ENCODE measurements around the gene USPL1. TPM values are rescaled to one million over a fixed set of nuclear protein-coding genes. Genes with fewer than 3 reads are reported as not detected.

The USPL1 gene
- 10 to 100 TPM; 19.7 to 21.8 TPM for total RNA-seq

DNA sequence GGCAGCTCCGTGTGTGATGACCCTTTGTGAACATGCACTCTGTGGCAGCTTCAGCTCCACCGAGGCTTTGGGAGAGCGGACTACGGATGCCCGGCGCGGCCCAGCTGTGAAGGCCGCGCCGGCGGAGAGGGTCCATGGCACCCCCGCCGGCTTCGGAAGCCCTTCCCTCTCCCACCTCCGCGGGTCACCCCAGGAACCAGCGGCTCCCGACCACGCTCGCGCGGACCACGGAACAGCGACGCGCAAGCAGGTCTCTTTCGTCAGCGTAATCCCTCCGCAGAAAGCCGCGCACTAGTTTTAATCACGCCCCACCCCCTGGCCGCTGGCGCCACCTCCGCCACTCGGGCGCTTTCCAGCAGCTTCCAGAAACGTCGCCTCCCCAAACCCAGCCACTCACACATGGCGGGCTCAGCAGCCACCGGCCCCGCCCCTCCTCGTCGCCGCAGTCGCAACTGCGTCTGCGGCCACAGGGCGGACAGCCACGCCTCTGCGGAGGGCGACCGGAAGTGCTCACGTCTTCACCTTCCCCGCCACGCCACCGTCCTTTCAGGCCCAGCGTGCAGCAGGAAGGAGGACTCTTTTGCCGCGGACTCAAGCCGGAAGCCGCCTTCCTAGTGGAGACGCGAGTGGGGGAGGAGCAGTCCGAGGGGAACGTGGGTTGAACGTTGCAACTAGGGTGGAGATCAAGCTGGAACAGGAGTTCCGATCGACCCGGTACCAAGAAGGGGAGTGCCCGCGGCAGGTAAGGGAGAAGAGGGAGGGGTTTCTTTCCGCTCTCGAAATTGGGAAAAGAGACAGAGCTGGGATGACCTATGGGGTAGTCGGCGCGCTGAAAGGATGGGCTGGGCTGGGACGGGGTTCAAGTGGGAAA lies at the start of gene USPL1:
Gene USPL1 (plus strand): TSS at position 606 of the 871 bp plus-strand sequence. CDS start 3,221 bp downstream, outside the sequence.
- ChIA-PET POLR2A (interaction anchor here (0.7 to 4.7 kb wide), 56 partner anchors 10 to 1698 kb away, joined by 3 to 115 read pairs (median 5); partner anchors contain the start of genes ALOX5AP, BRCA2, HMGB1 and KATNAL1), CTCF (interaction anchor here (0.6 to 2.3 kb wide), 10 partner anchors 9 to 310 kb away, joined by 3 to 14 read pairs (median 4); partner anchors contain the start of genes HMGB1 and KATNAL1)
- H3K4me3 Mint-ChIP-seq = no peak within 1 kb of the TSS
- no peaks in the 10 kb centered on the region for H3K27me3 Mint-ChIP-seq
- peaks cover 23% of the 10 kb centered on the region for H3K4me1 Mint-ChIP-seq
- H3K9me3 Mint-ChIP-seq = no peaks in the 10 kb centered on the region
- DNase-seq = peak; percentile 99
- H3K36me3 Mint-ChIP-seq (ENCODE audit: low read depth) = peaks cover 19% of the 10 kb centered on the region
- H3K27ac Mint-ChIP-seq = no peak within 1 kb of the TSS

DNA sequence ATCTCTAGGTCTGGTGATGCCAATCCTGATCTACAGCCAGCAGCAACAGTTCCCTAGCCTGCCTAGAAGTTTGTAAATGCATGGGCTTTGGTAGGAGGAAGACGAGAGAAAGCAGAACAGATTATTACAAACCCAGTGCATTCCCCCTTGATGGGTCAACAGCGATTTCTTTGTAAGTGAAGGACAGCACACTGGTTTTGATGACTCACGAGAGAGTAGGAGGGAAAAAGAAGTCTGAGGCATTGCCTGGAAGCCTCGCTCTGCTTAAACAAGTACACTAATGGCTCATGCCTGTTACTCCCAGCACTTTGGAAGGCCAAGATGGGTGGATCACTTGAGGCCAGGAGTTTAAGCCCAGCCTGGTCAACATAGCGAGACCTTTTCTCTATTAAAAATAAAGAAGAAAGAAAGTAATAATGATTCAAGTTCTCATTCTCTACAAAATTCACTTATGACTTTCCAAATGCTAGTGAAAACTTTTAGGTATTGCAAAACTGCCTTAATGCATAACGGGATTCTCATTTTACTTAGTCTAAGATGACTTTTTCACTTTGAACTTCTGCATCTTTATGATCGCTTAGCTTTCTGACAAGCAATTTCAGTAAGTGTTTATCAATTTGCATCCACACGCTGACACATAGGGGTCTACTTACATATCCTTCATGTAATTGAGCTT lies 47.7 kb upstream of the USPL1 start:
- CTCF ChIA-PET = no interaction called here
- H3K9me3 Mint-ChIP-seq = no peaks in the 10 kb centered on the region
- H3K36me3 Mint-ChIP-seq (ENCODE audit: low read depth) = no peaks in the 10 kb centered on the region
- POLR2A ChIA-PET = interaction anchor here (1.3 to 2.9 kb wide), 2 partner anchors 47 to 104 kb away, joined by 4 to 16 read pairs; partner anchors contain the start of genes HMGB1 and USPL1
- no peak overlapping the region for H3K27ac Mint-ChIP-seq
- no peak overlapping the region for H3K4me3 Mint-ChIP-seq
- H3K27me3 Mint-ChIP-seq = no peaks in the 10 kb centered on the region
- no peak for DNase-seq
- peaks cover 32% of the 10 kb centered on the region for H3K4me1 Mint-ChIP-seq

DNA sequence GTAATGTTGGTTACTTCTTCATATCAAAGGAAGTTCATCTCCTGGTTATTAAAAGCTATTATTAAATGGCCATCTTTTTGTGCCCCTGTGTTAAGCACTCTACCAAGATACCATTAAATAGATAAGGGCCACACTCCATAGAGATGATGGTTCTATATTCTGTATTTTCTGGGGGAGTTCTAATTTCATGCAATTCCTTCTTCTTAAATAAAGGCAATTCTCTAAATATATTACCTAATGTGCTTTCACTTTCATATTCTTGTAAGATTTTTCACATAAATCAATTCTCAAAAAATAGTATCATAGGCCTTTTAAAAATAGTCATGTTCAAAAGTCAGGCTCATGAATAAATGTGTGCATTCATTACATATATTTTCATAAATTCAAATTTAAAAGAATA lies 47.0 kb upstream of the USPL1 start:
- Mint-ChIP-seq H3K36me3 (ENCODE audit: low read depth) (no peaks in the 10 kb centered on the region), H3K27ac (no peak overlapping the region), H3K27me3 (no peaks in the 10 kb centered on the region), H3K9me3 (no peaks in the 10 kb centered on the region), H3K4me1 (peaks cover 32% of the 10 kb centered on the region), H3K4me3 (no peak overlapping the region)
- POLR2A ChIA-PET = interaction anchor here (0.6 to 2.9 kb wide), 3 partner anchors 46 to 182 kb away, joined by 3 to 16 read pairs (median 4); partner anchors contain the start of genes HMGB1 and USPL1
- CTCF ChIA-PET = no interaction called here
- no peak for DNase-seq

DNA sequence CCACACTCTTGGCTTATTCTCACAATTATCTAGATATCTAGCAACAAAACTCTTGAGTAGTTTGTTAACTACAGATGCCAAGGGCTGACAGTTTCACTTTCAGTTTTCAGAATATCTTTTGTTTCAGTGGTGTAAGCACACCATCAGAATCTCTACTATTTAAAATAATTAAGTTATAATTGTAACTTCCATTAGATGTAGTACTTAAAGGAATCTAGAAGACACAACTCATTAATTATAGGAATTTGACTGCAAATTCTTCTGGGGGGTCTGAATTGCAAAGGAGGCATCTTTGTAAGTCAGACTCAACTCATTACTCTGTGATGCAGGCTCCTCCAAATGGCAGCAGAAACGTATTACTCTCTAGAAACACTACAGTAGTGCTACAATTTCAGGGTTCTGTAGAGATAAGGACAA lies 44.9 kb upstream of the USPL1 start:
- peak overlapping the region; percentile 51 for H3K4me3 Mint-ChIP-seq
- peaks cover 49% of the 10 kb centered on the region for H3K4me1 Mint-ChIP-seq
- POLR2A ChIA-PET = interaction anchor here (1.0 to 2.9 kb wide), 2 partner anchors 44 to 110 kb away, joined by 3 to 16 read pairs; partner anchors contain the start of gene USPL1
- CTCF ChIA-PET = interaction anchor here (0.7 to 1.2 kb wide), 5 partner anchors 51 to 500 kb away, joined by 3 to 4 read pairs (median 3); no protein-coding TSS in a partner anchor
- H3K27me3 Mint-ChIP-seq = peaks cover 10% of the 10 kb centered on the region
- DNase-seq = peak; percentile 24
- H3K27ac Mint-ChIP-seq = peak overlapping the region; percentile 38
- no peaks in the 10 kb centered on the region for H3K9me3 Mint-ChIP-seq
- no peaks in the 10 kb centered on the region for H3K36me3 Mint-ChIP-seq (ENCODE audit: low read depth)

DNA sequence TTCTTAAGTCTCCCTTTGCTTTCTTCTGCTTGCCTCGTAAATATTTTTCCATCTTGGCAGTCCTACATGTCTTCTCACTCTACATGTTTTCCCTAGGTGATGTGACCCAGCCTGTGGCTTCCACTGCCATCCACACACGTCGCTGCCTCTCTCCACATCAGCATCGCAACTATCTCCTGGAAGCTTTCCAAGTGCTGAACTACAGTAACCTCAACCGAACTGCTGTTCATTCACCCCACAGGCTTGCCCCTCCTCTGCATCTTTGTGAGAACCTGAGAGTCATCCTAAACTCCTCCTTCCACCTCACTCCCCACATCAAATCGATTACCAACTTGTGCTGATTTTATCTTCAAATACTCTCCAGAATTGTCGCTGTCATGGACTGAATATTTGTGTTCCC lies 41.2 kb upstream of the USPL1 start:
- Mint-ChIP-seq H3K36me3 (ENCODE audit: low read depth) (no peaks in the 10 kb centered on the region), H3K9me3 (no peaks in the 10 kb centered on the region), H3K4me1 (peaks cover 46% of the 10 kb centered on the region), H3K4me3 (no peak overlapping the region), H3K27me3 (peaks cover 23% of the 10 kb centered on the region), H3K27ac (no peak overlapping the region)
- DNase-seq = peak; percentile 43
- POLR2A ChIA-PET = interaction anchor here (0.6 to 2.7 kb wide), 5 partner anchors 31 to 444 kb away, joined by 3 to 32 read pairs (median 3); partner anchors contain the start of genes HMGB1 and USPL1
- CTCF ChIA-PET = interaction anchor here (0.7 to 2.8 kb wide), 6 partner anchors 22 to 445 kb away, joined by 3 to 15 read pairs (median 4); no protein-coding TSS in a partner anchor

DNA sequence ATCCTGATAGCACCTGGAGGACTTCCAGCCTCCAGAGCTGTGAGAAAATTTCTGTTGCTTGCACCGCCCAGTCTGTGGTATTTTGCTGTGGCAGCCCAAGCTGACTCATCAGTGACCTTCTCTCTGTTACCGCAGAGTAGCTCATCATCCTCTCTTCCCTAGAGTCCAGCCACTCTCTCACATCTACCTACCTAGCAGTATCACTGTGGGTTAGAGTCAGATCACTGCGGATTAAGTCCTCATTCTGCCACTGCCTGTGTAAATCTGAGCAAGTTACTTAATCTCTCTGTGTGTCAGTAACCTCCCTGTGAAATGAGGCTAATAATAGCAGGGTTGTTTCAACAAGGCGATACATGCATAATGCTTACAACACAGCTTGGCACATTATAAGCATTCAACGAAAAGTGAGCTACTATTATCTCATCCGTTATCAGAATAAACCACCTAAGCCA lies 40.3 kb upstream of the USPL1 start:
- peak overlapping the region; percentile 27 for H3K27ac Mint-ChIP-seq
- peaks cover 26% of the 10 kb centered on the region for H3K27me3 Mint-ChIP-seq
- H3K36me3 Mint-ChIP-seq (ENCODE audit: low read depth) = no peaks in the 10 kb centered on the region
- H3K9me3 Mint-ChIP-seq = no peaks in the 10 kb centered on the region
- ChIA-PET POLR2A (interaction anchor here (0.6 to 2.7 kb wide), 9 partner anchors 10 to 445 kb away, joined by 3 to 32 read pairs (median 3); partner anchors contain the start of genes HMGB1 and USPL1), CTCF (interaction anchor here (0.6 to 2.8 kb wide), 9 partner anchors 11 to 462 kb away, joined by 3 to 15 read pairs (median 4); no protein-coding TSS in a partner anchor)
- peaks cover 40% of the 10 kb centered on the region for H3K4me1 Mint-ChIP-seq
- peak; percentile 76 for DNase-seq
- no peak overlapping the region for H3K4me3 Mint-ChIP-seq

DNA sequence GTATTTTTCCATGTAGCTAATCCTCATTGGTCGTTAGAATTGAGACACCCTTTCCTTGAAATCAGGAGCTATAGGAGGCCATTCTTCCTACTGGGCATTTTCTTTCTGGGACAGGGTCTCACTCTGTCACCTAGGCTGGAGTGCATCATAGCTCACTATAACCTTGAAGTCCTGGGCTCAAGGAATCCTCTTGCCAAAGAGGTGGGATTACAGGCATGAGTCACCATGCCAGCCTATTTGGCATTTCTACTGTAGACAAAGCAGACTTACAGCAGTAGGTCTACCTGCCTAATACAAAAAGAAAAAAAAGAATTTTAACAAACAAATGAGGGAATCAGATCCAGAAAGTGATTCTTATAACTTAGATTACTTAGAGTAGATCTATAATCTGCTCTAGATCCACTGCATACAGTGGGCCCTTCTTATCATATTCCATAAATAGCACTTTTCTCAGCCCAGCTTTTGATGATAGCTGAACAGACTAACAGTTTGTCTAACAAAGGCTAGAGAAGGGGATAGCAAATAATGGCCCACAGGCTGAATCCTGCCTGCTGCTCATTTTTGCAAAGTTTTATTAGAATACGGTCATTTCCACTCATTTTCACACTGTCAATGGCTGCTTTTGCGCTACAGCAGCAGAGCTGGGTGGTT lies 36.7 kb upstream of the USPL1 start:
- ChIA-PET CTCF (interaction anchor here (0.6 to 1.9 kb wide), 8 partner anchors 20 to 449 kb away, joined by 3 to 7 read pairs (median 3); no protein-coding TSS in a partner anchor), POLR2A (interaction anchor here (1.1 to 2.6 kb wide), 4 partner anchors 36 to 448 kb away, joined by 3 to 9 read pairs (median 6); partner anchors contain the start of genes HMGB1 and USPL1)
- H3K36me3 Mint-ChIP-seq (ENCODE audit: low read depth) = no peaks in the 10 kb centered on the region

DNA sequence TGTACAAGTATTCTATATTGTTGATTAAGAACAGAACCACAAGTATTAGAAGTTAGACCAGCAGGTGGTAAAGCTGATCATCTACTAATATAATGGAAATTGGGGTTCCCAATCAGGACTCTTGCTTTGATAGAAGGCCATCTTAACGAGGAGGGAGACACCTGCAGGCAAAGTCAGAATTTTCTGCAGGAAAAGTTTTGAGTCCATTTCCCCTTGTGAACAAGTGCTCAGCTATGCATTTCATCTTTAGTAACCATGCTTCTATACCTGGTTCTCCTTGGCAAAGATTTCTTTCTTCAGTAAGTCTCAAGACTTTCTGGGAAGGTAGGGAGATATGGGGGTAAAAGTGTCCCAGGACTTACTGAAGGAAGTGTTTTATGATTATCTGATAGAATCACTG lies 36.1 kb upstream of the USPL1 start:
- no peak overlapping the region for H3K27ac Mint-ChIP-seq
- no peaks in the 10 kb centered on the region for H3K36me3 Mint-ChIP-seq (ENCODE audit: low read depth)
- POLR2A ChIA-PET = interaction anchor here (1.1 to 2.6 kb wide), 4 partner anchors 36 to 449 kb away, joined by 3 to 9 read pairs (median 6); partner anchors contain the start of genes HMGB1 and USPL1
- CTCF ChIA-PET = interaction anchor here (0.8 to 1.9 kb wide), 6 partner anchors 21 to 449 kb away, joined by 3 to 7 read pairs (median 4); no protein-coding TSS in a partner anchor
- peaks cover 30% of the 10 kb centered on the region for H3K27me3 Mint-ChIP-seq
- H3K4me3 Mint-ChIP-seq = no peak overlapping the region
- H3K4me1 Mint-ChIP-seq = peaks cover 19% of the 10 kb centered on the region
- H3K9me3 Mint-ChIP-seq = no peaks in the 10 kb centered on the region
- DNase-seq = peak; percentile 19

More for the DNA sequence above, 36.7 kb upstream of the USPL1 start:
- H3K4me1 Mint-ChIP-seq = peaks cover 25% of the 10 kb centered on the region
- H3K27me3 Mint-ChIP-seq = peaks cover 32% of the 10 kb centered on the region
- no peaks in the 10 kb centered on the region for H3K9me3 Mint-ChIP-seq
- H3K27ac Mint-ChIP-seq = no peak overlapping the region
- no peak for DNase-seq
- H3K4me3 Mint-ChIP-seq = no peak overlapping the region

DNA sequence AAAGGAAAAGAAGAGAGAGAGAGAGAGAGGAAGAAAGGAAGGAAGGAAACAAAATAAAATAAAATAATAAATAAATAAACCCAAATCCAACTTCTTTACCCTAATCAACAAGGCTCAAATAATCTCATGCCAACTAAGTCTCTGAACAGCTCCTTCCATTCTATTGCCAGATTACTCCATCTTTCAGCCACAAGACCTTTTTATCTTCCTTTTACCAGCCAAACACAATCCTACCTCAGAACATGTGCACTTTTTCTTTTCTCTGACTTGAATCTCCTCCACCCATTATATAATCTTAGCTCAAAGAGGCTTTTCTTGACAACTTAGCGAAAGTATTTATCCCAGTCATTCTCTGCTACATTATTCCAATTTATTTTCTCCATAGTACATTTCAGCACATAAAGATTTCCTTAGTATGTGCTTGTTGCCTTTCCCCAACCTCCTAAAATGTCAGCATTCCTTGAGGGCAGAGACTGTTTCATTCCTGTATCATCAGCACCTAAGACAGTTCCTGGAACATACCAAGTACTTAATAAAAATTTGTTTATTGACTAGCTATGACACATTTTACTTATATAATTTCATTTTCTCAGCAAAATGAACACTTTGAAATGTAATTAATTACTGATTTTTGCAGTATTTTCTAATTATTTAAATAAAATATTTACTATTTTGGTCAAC lies 33.5 kb upstream of the USPL1 start:
- H3K9me3 Mint-ChIP-seq = no peaks in the 10 kb centered on the region
- ChIA-PET POLR2A (no interaction called here), CTCF (no interaction called here)
- DNase-seq = no peak
- H3K27me3 Mint-ChIP-seq = peaks cover 22% of the 10 kb centered on the region
- H3K4me3 Mint-ChIP-seq = no peak overlapping the region
- H3K27ac Mint-ChIP-seq = no peak overlapping the region
- no peaks in the 10 kb centered on the region for H3K4me1 Mint-ChIP-seq
- H3K36me3 Mint-ChIP-seq (ENCODE audit: low read depth) = no peaks in the 10 kb centered on the region

DNA sequence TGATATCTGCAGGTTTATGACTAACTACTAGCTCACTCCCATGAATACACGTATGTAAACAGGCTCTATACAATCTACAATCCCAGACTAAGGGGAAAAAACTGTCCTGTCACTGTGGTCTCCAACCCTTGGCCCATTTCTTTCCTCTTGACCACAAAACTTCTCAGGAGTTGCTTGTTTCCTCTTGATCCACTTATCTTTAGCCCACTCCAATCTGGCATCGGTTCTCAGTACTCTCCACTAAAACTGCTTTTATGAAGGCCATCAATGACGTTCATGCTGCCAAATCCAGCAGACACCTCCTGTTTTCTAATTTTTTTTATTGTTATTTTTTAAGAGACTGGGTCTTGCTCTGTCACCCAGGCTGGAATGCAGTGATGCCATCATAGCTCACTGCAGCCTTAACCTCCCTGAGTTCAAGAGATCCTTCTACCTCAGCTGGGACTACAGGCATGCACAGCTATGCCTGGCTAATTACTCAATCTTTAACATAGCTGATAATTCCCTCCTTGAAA lies 31.9 kb upstream of the USPL1 start:
- ChIA-PET CTCF (no interaction called here), POLR2A (no interaction called here)
- DNase-seq = no peak
- Mint-ChIP-seq H3K36me3 (ENCODE audit: low read depth) (no peaks in the 10 kb centered on the region), H3K27me3 (peaks cover 16% of the 10 kb centered on the region), H3K9me3 (no peaks in the 10 kb centered on the region), H3K4me1 (no peaks in the 10 kb centered on the region), H3K27ac (no peak overlapping the region), H3K4me3 (no peak overlapping the region)

DNA sequence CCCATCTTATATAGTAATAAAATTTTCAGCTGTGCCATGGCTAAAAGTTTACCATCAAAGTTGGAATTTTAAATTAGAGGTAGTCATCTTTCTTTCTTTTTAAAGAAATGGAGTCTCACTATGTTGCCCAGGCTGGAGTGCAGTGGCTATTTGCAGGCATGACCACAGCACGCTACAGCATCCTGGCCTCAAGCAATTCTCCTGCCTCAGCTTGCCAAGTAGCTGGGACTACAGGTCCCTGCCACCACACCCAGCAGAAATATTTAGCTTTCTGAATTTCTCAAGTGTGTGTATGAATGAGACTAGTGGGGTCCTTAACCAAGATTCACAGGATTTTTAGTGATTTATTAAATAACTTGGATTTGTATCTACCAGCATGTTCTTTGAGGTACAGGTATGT lies 30.5 kb upstream of the USPL1 start:
- H3K27me3 Mint-ChIP-seq = peaks cover 11% of the 10 kb centered on the region
- POLR2A ChIA-PET = no interaction called here
- DNase-seq = no peak
- no peak overlapping the region for H3K27ac Mint-ChIP-seq
- no peaks in the 10 kb centered on the region for H3K9me3 Mint-ChIP-seq
- no peaks in the 10 kb centered on the region for H3K36me3 Mint-ChIP-seq (ENCODE audit: low read depth)
- H3K4me1 Mint-ChIP-seq = no peaks in the 10 kb centered on the region
- H3K4me3 Mint-ChIP-seq = no peak overlapping the region
- CTCF ChIA-PET = interaction anchor here (1.2 kb wide), 1 partner anchor 215 kb away, joined by 3 read pairs; no protein-coding TSS in a partner anchor
